Measurements from ENCODE around the gene RAI1. TPM values are rescaled to one million over a fixed set of nuclear protein-coding genes. Genes with fewer than 3 reads are reported as not detected.

Gene RAI1
- total and polyA plus RNA-seq, 10 donors = 5.4 to 61.9 (median 35.2) TPM

GRCh38 chr17:17664064-17664452 is 17.2 kb upstream of the RAI1 start:
- Histone ChIP-seq H3K4me1 (peaks cover 3 to 24% (median 13%) of the 10 kb centered on the region in 6 donors), H3K9me3 (peaks cover 0 to 9% (median 7%) of the 10 kb centered on the region in 8 donors), H3K36me3 (no peaks in the 10 kb centered on the region), H3K4me3 (no peak overlapping the region), H3K27ac (peak overlapping the region in 1 of 8 donors; percentile 57), H3K27me3 (replicated peaks in 1 of 7) (no peaks in the 10 kb centered on the region)
- TF ChIP-seq POLR2A (IDR thresholded peaks at IDR 0.05) = no peak
- TF ChIP-seq, protein P1, sequence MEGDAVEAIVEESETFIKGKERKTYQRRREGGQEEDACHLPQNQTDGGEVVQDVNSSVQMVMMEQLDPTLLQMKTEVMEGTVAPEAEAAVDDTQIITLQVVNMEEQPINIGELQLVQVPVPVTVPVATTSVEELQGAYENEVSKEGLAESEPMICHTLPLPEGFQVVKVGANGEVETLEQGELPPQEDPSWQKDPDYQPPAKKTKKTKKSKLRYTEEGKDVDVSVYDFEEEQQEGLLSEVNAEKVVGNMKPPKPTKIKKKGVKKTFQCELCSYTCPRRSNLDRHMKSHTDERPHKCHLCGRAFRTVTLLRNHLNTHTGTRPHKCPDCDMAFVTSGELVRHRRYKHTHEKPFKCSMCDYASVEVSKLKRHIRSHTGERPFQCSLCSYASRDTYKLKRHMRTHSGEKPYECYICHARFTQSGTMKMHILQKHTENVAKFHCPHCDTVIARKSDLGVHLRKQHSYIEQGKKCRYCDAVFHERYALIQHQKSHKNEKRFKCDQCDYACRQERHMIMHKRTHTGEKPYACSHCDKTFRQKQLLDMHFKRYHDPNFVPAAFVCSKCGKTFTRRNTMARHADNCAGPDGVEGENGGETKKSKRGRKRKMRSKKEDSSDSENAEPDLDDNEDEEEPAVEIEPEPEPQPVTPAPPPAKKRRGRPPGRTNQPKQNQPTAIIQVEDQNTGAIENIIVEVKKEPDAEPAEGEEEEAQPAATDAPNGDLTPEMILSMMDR (IDR thresholded peaks at IDR 0.05 in 8 of 11, conservative IDR thresholded peaks at IDR 0.05 in 3 of 11) = no peak
- TF ChIP-seq POLR2AphosphoS5 (IDR thresholded peaks at IDR 0.05) = no peak
- 66 to 84% (median 83%) methylated on average over 4 of the region's 4 CpGs for WGBS, 5 donors
- intact Hi-C loops (cut with DNase I; ENCODE audit: low total_unique reads) = no loop called here
- DNase-seq = no peak

DNA sequence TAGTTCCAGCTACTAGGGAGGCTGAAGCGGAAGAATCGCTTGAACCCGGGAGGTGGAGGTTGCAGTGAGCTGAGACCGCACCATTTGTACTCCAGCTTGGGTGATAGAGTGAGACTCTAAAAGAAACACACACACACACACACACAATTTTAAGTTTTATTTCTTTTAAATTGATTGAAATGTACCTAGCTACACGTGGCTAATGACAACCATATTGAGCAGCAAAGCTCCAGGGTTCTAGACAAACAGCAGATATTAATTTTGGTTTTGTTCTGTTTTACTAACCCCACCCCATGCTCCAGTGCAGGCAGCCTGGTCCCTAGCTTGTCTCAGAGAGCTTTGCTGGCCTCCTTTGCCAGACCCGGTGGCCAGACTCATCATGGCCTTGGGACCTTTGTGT is 16.0 kb upstream of the RAI1 start:
- Histone ChIP-seq H3K4me3 (no peak overlapping the region), H3K36me3 (no peaks in the 10 kb centered on the region), H3K27me3 (replicated peaks in 1 of 7) (no peaks in the 10 kb centered on the region), H3K4me1 (peaks cover 3 to 24% (median 13%) of the 10 kb centered on the region in 6 donors), H3K9me3 (no peaks in the 10 kb centered on the region), H3K27ac (no peak overlapping the region)
- DNase-seq = no peak
- WGBS, 5 donors = 76 to 90% (median 84%) methylated on average over 6 of the region's 6 CpGs
- intact Hi-C loops (cut with DNase I; ENCODE audit: low total_unique reads) = no loop called here
- TF ChIP-seq POLR2AphosphoS5 (IDR thresholded peaks at IDR 0.05) (no peak), POLR2A (IDR thresholded peaks at IDR 0.05) (no peak)
- TF ChIP-seq, protein P1 (IDR thresholded peaks at IDR 0.05 in 8 of 11, conservative IDR thresholded peaks at IDR 0.05 in 3 of 11) = no peak

- no peaks in the 10 kb centered on the region for H3K36me3 ChIP-seq
- H3K9me3 ChIP-seq = no peaks in the 10 kb centered on the region
- DNase-seq = no peak
- 64 to 80% (median 76%) methylated on average over 8 to 13 of the region's 13 CpGs for WGBS, 5 donors
- H3K27me3 ChIP-seq (replicated peaks in 1 of 7) = no peaks in the 10 kb centered on the region
- no peak for TF ChIP-seq POLR2AphosphoS5 (IDR thresholded peaks at IDR 0.05)
- intact Hi-C loops (cut with DNase I; ENCODE audit: low total_unique reads) = no loop called here
- no peak overlapping the region for H3K27ac ChIP-seq
- H3K4me3 ChIP-seq = no peak overlapping the region
- peaks cover 3 to 27% (median 13%) of the 10 kb centered on the region in 6 donors for H3K4me1 ChIP-seq
Observed at GRCh38 chr17:17666111-17666714, 15.0 kb upstream of the RAI1 start.

DNA sequence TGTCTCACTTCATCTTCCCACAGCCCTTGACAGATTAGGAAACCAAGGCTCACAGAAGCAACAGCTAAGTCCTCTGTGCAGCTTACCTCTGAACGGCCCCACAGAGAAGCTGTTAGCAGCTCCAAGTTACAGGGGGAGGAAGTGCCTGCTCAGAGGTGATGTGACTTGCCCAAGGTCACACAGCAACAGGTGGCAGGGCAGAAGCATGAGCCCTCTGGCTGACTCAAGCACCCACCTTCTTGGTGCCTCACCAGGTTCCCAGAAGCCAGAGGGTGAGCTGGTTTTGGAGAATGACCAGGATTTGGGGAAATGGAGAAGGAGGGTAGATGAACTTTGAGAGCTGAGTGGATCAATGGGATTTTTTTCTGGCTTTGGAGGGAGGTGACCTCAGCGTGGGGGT is 14.0 kb upstream of the RAI1 start:
- Histone ChIP-seq H3K4me3 (no peak overlapping the region), H3K36me3 (no peaks in the 10 kb centered on the region), H3K27ac (no peak overlapping the region), H3K4me1 (peaks cover 7 to 31% (median 20%) of the 10 kb centered on the region in 6 donors), H3K27me3 (replicated peaks in 1 of 7) (no peaks in the 10 kb centered on the region), H3K9me3 (no peaks in the 10 kb centered on the region)
- intact Hi-C loops (cut with DNase I; ENCODE audit: low total_unique reads) = no loop called here
- no peak for TF ChIP-seq POLR2AphosphoS5 (IDR thresholded peaks at IDR 0.05)
- TF ChIP-seq, protein P1 (IDR thresholded peaks at IDR 0.05 in 8 of 11, conservative IDR thresholded peaks at IDR 0.05 in 3 of 11) = no peak
- no peak for TF ChIP-seq POLR2A (IDR thresholded peaks at IDR 0.05)
- DNase-seq = no peak
- 69 to 82% (median 73%) methylated on average over 2 of the region's 2 CpGs for WGBS, 5 donors

Measured in spleen (tissue), 11 donors.